Measurements from ENCODE around the gene RBMS3. TPM values are rescaled to one million over a fixed set of nuclear protein-coding genes. Genes with fewer than 3 reads are reported as not detected.

RBMS3 gene
- total and polyA plus RNA-seq, 2 of the 8 experiments (the other 6 are each of a cell fraction or from before 2014, with no cell fraction given): 3.7 to 6.9 TPM

DNA sequence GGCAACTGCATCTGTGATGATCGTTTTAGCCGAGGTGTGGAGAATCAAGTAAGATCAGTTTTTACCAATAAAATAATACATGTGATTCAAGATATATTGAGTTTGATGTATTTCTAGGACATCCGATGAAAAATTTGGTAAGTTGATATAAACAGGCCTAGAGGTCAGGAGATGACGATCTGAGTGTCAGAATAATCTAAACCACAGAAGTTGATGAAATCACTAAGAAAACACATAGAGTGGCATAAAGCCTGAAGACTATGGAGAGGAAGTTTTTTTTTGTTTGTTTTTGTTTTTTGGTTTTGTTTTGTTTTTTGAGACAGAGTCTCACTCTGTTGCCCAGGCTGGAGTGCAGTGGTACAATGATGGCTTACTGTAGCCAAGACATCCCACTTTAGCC lies 235.3 kb downstream of the RBMS3 start:
- H3K18ac ChIP-seq (ENCODE audit: extremely low read depth, low read length): no peak overlapping the region
- CTCF ChIA-PET (ENCODE audit: partially characterized antibody): interaction anchor here (1.6 kb wide), 1 partner anchor 8 kb away, joined by 4 read pairs; no protein-coding TSS in a partner anchor
- no peak overlapping the region for H4K5ac ChIP-seq (ENCODE audit: insufficient read length, low read depth, low read length)
- H2AK5ac ChIP-seq (ENCODE audit: low read depth, low read length): no peak overlapping the region
- no peaks in the 10 kb centered on the region for H3K79me1 ChIP-seq (ENCODE audit: low read depth, low read length)
- H3K14ac ChIP-seq (ENCODE audit: insufficient read length): no peak overlapping the region
- peak overlapping the region; percentile 54; the same call in 1 of the 2 replicates for H2BK5ac ChIP-seq (ENCODE audit: low read depth, low read length)
- H3K36me3 ChIP-seq (ENCODE audit: control insufficient read depth in 2 of 4, insufficient read depth in 4 of 4, low read length in 3 of 4): no peaks in the 10 kb centered on the region
- H3K23me2 ChIP-seq (ENCODE audit: low read depth, low read length): no peaks in the 10 kb centered on the region
- no peaks in the 10 kb centered on the region for H3K9me3 ChIP-seq (ENCODE audit: insufficient read depth in 2 of 2, low read depth in 1 of 2, low read length in 1 of 2)
- no peak for FAIRE-seq
- no peak overlapping the region; a peak in 1 of 7 replicates for H3K9ac ChIP-seq (replicated peaks in 1 of 4; ENCODE audit: extremely low read depth in 1 of 4, low read depth in 3 of 4, low read length in 3 of 4)
- H2BK120ac ChIP-seq (replicated peaks; ENCODE audit: low read depth, low read length): peak overlapping the region; percentile 84
- H3K23ac ChIP-seq (ENCODE audit: insufficient read length): no peak overlapping the region
- H3K27me3 ChIP-seq (replicated peaks in 1 of 4; ENCODE audit: control insufficient read depth in 3 of 4, extremely low read depth in 1 of 4, insufficient read depth in 3 of 4, low read length in 3 of 4): no peaks in the 10 kb centered on the region
- no peaks in the 10 kb centered on the region for H4K20me1 ChIP-seq (replicated peaks in 1 of 2; ENCODE audit: control insufficient read depth in 1 of 2, insufficient read depth in 2 of 2, low read length in 2 of 2)
- H3K56ac ChIP-seq (replicated peaks; ENCODE audit: insufficient read length, low read depth, low read length): no peak overlapping the region
- peak overlapping the region; percentile 12; the same call in 1 of the 2 replicates for H2BK12ac ChIP-seq (ENCODE audit: low read depth, low read length)
- peak overlapping the region in 1 of 2 experiments; percentile 5; a peak in 1 of 4 replicates for H3K4me2 ChIP-seq (ENCODE audit: insufficient read depth in 1 of 2, low read depth in 2 of 2, low read length in 2 of 2)
- H3K4ac ChIP-seq (replicated peaks; ENCODE audit: insufficient read length, low read depth, low read length): no peak overlapping the region
- no peak for DNase-seq (ENCODE audit: low read depth in 1 of 2, low spot score in 2 of 2)
- H3K4me1 ChIP-seq (replicated peaks in 1 of 4; ENCODE audit: control insufficient read depth in 3 of 4, insufficient read depth in 4 of 4, low read length in 3 of 4): peaks cover 0 to 6% (median 3%) of the 10 kb centered on the region in 4 experiments; a peak in 4 of 7 replicates
- no peak overlapping the region for H2AFZ ChIP-seq (ENCODE audit: low read length)
- H3K79me2 ChIP-seq (ENCODE audit: control insufficient read depth in 1 of 2, insufficient read depth in 2 of 2, low read length in 2 of 2): no peaks in the 10 kb centered on the region
- WGBS, 2 experiments (ENCODE audit: extremely low coverage in 1 of 2, insufficient coverage in 1 of 2, insufficient read length in 1 of 2, insufficient replicate concordance in 2 of 2, low coverage in 1 of 2, low lambda C conversion rate in 2 of 2, missing lambda C conversion rate in 1 of 2): 90% methylated on average over 4 of the region's 4 CpGs; no CpG with 5 or more reads in 1 of the 2 experiments
- H4K91ac ChIP-seq (replicated peaks; ENCODE audit: insufficient read length, low read length): peak overlapping the region; percentile 67
- no peak overlapping the region; the same call in 1 of the 2 replicates for H2BK20ac ChIP-seq (ENCODE audit: low read length)
- no peak overlapping the region for H4K8ac ChIP-seq (ENCODE audit: extremely low read depth, insufficient read depth, low read length)
- no peak overlapping the region for H3K27ac ChIP-seq (ENCODE audit: low read depth, low read length)
- no peak for TF ChIP-seq TCF12 (IDR thresholded peaks at IDR 0.05; ENCODE audit: low read depth, low read length)
- no peak for TF ChIP-seq YY1 (IDR thresholded peaks at IDR 0.05; ENCODE audit: low read depth, low read length)
- no peak for TF ChIP-seq RFX5 (IDR thresholded peaks at IDR 0.05; ENCODE audit: borderline replicate concordance, low read depth, low read length)
- no peak for TF ChIP-seq JUND (IDR thresholded peaks at IDR 0.05; ENCODE audit: low read length)
- no peak for TF ChIP-seq EP300 (IDR thresholded peaks at IDR 0.05; ENCODE audit: borderline replicate concordance in 1 of 2, low read depth in 2 of 2, low read length in 2 of 2)
- TF ChIP-seq SRF (IDR thresholded peaks at IDR 0.05; ENCODE audit: low read depth, low read length): no peak
- no peak for TF ChIP-seq SIRT6 (IDR thresholded peaks at IDR 0.05; ENCODE audit: low read length)
- TF ChIP-seq KDM4A (IDR thresholded peaks at IDR 0.05; ENCODE audit: low read depth, low read length, severe bottlenecking): no peak
- TF ChIP-seq ASH2L (IDR thresholded peaks at IDR 0.05; ENCODE audit: low read length): no peak
- TF ChIP-seq, protein P1, sequence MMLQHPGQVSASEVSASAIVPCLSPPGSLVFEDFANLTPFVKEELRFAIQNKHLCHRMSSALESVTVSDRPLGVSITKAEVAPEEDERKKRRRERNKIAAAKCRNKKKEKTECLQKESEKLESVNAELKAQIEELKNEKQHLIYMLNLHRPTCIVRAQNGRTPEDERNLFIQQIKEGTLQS (IDR thresholded peaks at IDR 0.05; ENCODE audit: insufficient read depth, low read depth, low read length): no peak
- TF ChIP-seq JUN (IDR thresholded peaks at IDR 0.05; ENCODE audit: low read depth, low read length): no peak
- no peak for TF ChIP-seq TBP (IDR thresholded peaks at IDR 0.05; ENCODE audit: low read depth, low read length)
- no peak for TF ChIP-seq SP1 (IDR thresholded peaks at IDR 0.05; ENCODE audit: low read depth, low read length)
- POLR2A ChIA-PET (ENCODE audit: partially characterized antibody): no interaction called here
- H2BK15ac ChIP-seq (ENCODE audit: low read length): no peak overlapping the region
- H3K4me3 ChIP-seq (ENCODE audit: extremely low read depth in 1 of 4, insufficient read depth in 2 of 4, low read depth in 3 of 4, low read length in 4 of 4): no peak overlapping the region
